Keratinocyte (primary cell): Measurements from ENCODE around the gene KMT5B. TPM values are rescaled to one million over a fixed set of nuclear protein-coding genes. Genes with fewer than 3 reads are reported as not detected.

Source experiments
- DNase-seq: peaks from one replicate; pipeline ENCODE4 v3.0.0-alpha.2; 2011; ENCODE audit warnings: low read depth, missing footprints, low spot score
- FAIRE-seq: peaks from 2 replicates; lab custom pipeline; 2011; peaks lifted over from hg19 to GRCh38; lab: Jason Lieb, UNC
- H2AFZ ChIP-seq: 2 replicates; pipeline ENCODE4 v1.6.0; 2012; ENCODE audit warnings: low read length, control low read depth, inconsistent platforms; ENCODE audit not compliant: control insufficient read depth
- H3K27ac ChIP-seq: 2 replicates; pipeline ENCODE4 v1.5.1; 2011; ENCODE audit warnings: low read length; ENCODE audit not compliant: control insufficient read depth, insufficient read depth
- H3K27me3 ChIP-seq: 3 replicates; pipeline ENCODE4 v1.6.0; 2011; ENCODE audit warnings: low read length; ENCODE audit not compliant: control insufficient read depth, insufficient read depth; ENCODE audit errors: extremely low read depth
- H3K36me3 ChIP-seq, 2 experiments: 2 replicates in 1 of 2; 3 replicates in 1 of 2; pipeline ENCODE4 v1.5.1; 2011; ENCODE audit warnings: low read length in 2 of 2, mild to moderate bottlenecking in 1 of 2; ENCODE audit not compliant: control insufficient read depth in 2 of 2, insufficient read depth in 2 of 2; ENCODE audit errors: extremely low read depth in 1 of 2
- H3K4me1 ChIP-seq: 3 replicates; pipeline ENCODE4 v1.5.1; 2011; ENCODE audit warnings: low read length; ENCODE audit not compliant: control insufficient read depth, insufficient read depth; ENCODE audit errors: extremely low read depth
- H3K4me2 ChIP-seq: 3 replicates; pipeline ENCODE4 v1.6.0; 2011; ENCODE audit warnings: low read depth, low read length; ENCODE audit not compliant: control insufficient read depth, insufficient read depth; ENCODE audit errors: extremely low read depth
- H3K4me3 ChIP-seq, 3 experiments: fragments of 200-600 bp in 1 of 3; sonication (generic) in 1 of 3; 2 replicates in 2 of 3; 3 replicates in 1 of 3; pipeline ENCODE4 v1.5.1; 2011 to 2016; ENCODE audit warnings: low read length in 3 of 3, mild to moderate bottlenecking in 3 of 3, control low read depth in 2 of 3, inconsistent platforms in 1 of 3, low read depth in 1 of 3, mixed read lengths in 1 of 3, mixed run types in 1 of 3, moderate library complexity in 1 of 3; ENCODE audit not compliant: control insufficient read depth in 2 of 3, insufficient read depth in 2 of 3; ENCODE audit errors: extremely low read depth in 1 of 3
- H3K79me2 ChIP-seq: 2 replicates; pipeline ENCODE4 v1.6.0; 2012; ENCODE audit warnings: low read length; ENCODE audit not compliant: control insufficient read depth, insufficient read depth
- H3K9ac ChIP-seq: 3 replicates; pipeline ENCODE4 v1.6.0; 2011; ENCODE audit warnings: low read length; ENCODE audit not compliant: control insufficient read depth, insufficient read depth; ENCODE audit errors: extremely low read depth
- H3K9me1 ChIP-seq: 3 replicates; pipeline ENCODE4 v1.6.0; 2011; ENCODE audit warnings: low read length; ENCODE audit not compliant: control insufficient read depth, insufficient read depth; ENCODE audit errors: extremely low read depth
- H3K9me3 ChIP-seq: 2 replicates; pipeline ENCODE4 v1.5.1; 2012; ENCODE audit warnings: low read depth, low read length; ENCODE audit not compliant: control insufficient read depth
- H4K20me1 ChIP-seq: 3 replicates; pipeline ENCODE4 v1.6.0; 2011; ENCODE audit warnings: low read length; ENCODE audit not compliant: control insufficient read depth, insufficient read depth; ENCODE audit errors: extremely low read depth
- CTCF ChIP-seq, 3 experiments: IDR thresholded peaks in 1 of 3; conservative IDR thresholded peaks in 1 of 3; optimal IDR thresholded peaks in 1 of 3; 2 replicates in 2 of 3; 3 replicates in 1 of 3; pipeline versions ENCODE3 to v1.5.1; 2011; ENCODE audit warnings: low read length in 3 of 3, mild to moderate bottlenecking in 3 of 3, moderate library complexity in 2 of 3, control low read depth in 1 of 3, inconsistent platforms in 1 of 3; ENCODE audit not compliant: insufficient read depth in 2 of 3; ENCODE audit errors: extremely low read depth in 1 of 3
- EZH2 ChIP-seq: IDR thresholded peaks from one replicate; pipeline ENCODE4 v1.6.1; 2012; ENCODE audit warnings: inconsistent platforms, mild to moderate bottlenecking, low read length, moderate library complexity
- dilution Hi-C: fragments of 300-500 bp; cut with MboI; formaldehyde crosslinking; loops from one replicate; pipeline ENCODE4 v1.7.0; 2020; ENCODE audit warnings: low sequenced_read_pairs; ENCODE audit not compliant: extremely low pct_ligation_motif_present
- polyA plus RNA-seq, 5 experiments: library from polyadenylated mRNA; depleted of rRNA in 3 of 5; stranded (reverse) in 3 of 5; stranded (forward) in 1 of 5; unstranded in 1 of 5; fragments of >200 nt; gene quantifications; 1 replicate in 1 of 5; 2 replicates in 3 of 5; 3 replicates in 1 of 5; pipeline versions ENCODE4 v1.2.1 to v1.2.3, GENCODE V29; 2011 to 2012; ENCODE audit warnings: missing spikeins in 2 of 5, low read depth in 1 of 5, low replicate concordance in 1 of 5

KMT5B gene
- polyA plus RNA-seq, 1 donor (not counting 4 experiments of a cell fraction or from before 2014, with no cell fraction given), result 17.2 TPM

GRCh38 chr11:68133761-68134160 is 79.3 kb downstream of the KMT5B start:
- H3K4me1 ChIP-seq, result no peaks in the 10 kb centered on the region
- dilution Hi-C loops, result no loop called here

GRCh38 chr11:68130121-68130520 is 83.0 kb downstream of the KMT5B start:
- no peak overlapping the region for H3K27ac ChIP-seq
- no peak overlapping the region for H3K9ac ChIP-seq
- no peak overlapping the region for H2AFZ ChIP-seq
- no peak overlapping the region for H3K4me3 ChIP-seq
- no peaks in the 10 kb centered on the region for H3K9me3 ChIP-seq
- FAIRE-seq (no peak), DNase-seq (no peak)
- H3K4me1 ChIP-seq, result no peaks in the 10 kb centered on the region
- TF ChIP-seq EZH2 (no peak), CTCF (optimal IDR thresholded peaks at IDR 0.05 in 1 of 3, IDR thresholded peaks at IDR 0.05 in 1 of 3, conservative IDR thresholded peaks at IDR 0.05 in 1 of 3; ENCODE audit: extremely low read depth in 1 of 3, insufficient read depth in 2 of 3, low read length in 3 of 3) (no peak)
- H4K20me1 ChIP-seq, result no peaks in the 10 kb centered on the region
- H3K27me3 ChIP-seq, result peaks cover 7% of the 10 kb centered on the region
- dilution Hi-C loops, result no loop called here
- no peaks in the 10 kb centered on the region for H3K36me3 ChIP-seq
- no peak overlapping the region for H3K4me2 ChIP-seq
- H3K79me2 ChIP-seq, result no peaks in the 10 kb centered on the region
- no peaks in the 10 kb centered on the region for H3K9me1 ChIP-seq

More at GRCh38 chr11:68133761-68134160, 79.3 kb downstream of the KMT5B start:
- no peaks in the 10 kb centered on the region for H3K36me3 ChIP-seq
- H4K20me1 ChIP-seq, result no peaks in the 10 kb centered on the region
- H3K9me3 ChIP-seq, result no peaks in the 10 kb centered on the region
- H3K9me1 ChIP-seq, result no peaks in the 10 kb centered on the region
- DNase-seq, result no peak
- H3K4me3 ChIP-seq, result no peak overlapping the region
- no peak overlapping the region for H3K27ac ChIP-seq
- H3K27me3 ChIP-seq, result peaks cover 5% of the 10 kb centered on the region
- H3K79me2 ChIP-seq, result no peaks in the 10 kb centered on the region
- H3K4me2 ChIP-seq, result no peak overlapping the region
- H3K9ac ChIP-seq, result no peak overlapping the region
- no peak overlapping the region for H2AFZ ChIP-seq
- FAIRE-seq, result no peak
- no peak for TF ChIP-seq CTCF (optimal IDR thresholded peaks at IDR 0.05 in 1 of 3, IDR thresholded peaks at IDR 0.05 in 1 of 3, conservative IDR thresholded peaks at IDR 0.05 in 1 of 3; ENCODE audit: extremely low read depth in 1 of 3, insufficient read depth in 2 of 3, low read length in 3 of 3)
- no peak for TF ChIP-seq EZH2
